H1 (cell line): ENCODE measurements around the gene HOXD12.

Source experiments
- CEBPB ChIP-seq: IDR thresholded peaks from 2 replicates; pipeline ENCODE4 v1.6.1; 2012; ENCODE audit warnings: low read depth, low read length
- CTCF ChIP-seq, 3 experiments: IDR thresholded peaks; 1 replicate in 2 of 3; 2 replicates in 1 of 3; pipeline versions ENCODE4 v1.5.1 to v1.6.1; 2011; ENCODE audit warnings: low read length in 3 of 3, mild to moderate bottlenecking in 3 of 3, inconsistent platforms in 2 of 3, low read depth in 1 of 3, moderate library complexity in 1 of 3; ENCODE audit not compliant: insufficient read depth in 1 of 3; ENCODE audit errors: control extremely low read depth in 1 of 3
- E2F6 ChIP-seq: IDR thresholded peaks from 2 replicates; pipeline ENCODE4 v1.6.1; 2012; ENCODE audit warnings: inconsistent platforms
- FOSL1 ChIP-seq: IDR thresholded peaks from 2 replicates; pipeline ENCODE4 v1.6.1; 2011; ENCODE audit warnings: mild to moderate bottlenecking, low read depth, low read length, moderate library complexity; ENCODE audit not compliant: insufficient read depth
- PHF8 ChIP-seq: fragments of 200-600 bp; sonication (generic); conservative IDR thresholded peaks from 2 replicates; pipeline ENCODE4 v1.7.1; 2012; ENCODE audit warnings: low read depth, mild to moderate bottlenecking, inconsistent platforms, low read length, moderate library complexity
- POLR2AphosphoS5 ChIP-seq: IDR thresholded peaks from 2 replicates; pipeline ENCODE4 v1.6.1; 2011; ENCODE audit warnings: low read depth, low read length
- TAF1 ChIP-seq: IDR thresholded peaks from 2 replicates; pipeline ENCODE4 v1.6.1; 2011; ENCODE audit warnings: mild to moderate bottlenecking, low read depth, low read length
- TBP ChIP-seq: IDR thresholded peaks from 2 replicates; pipeline ENCODE4 v1.6.1; 2011; ENCODE audit warnings: low read depth, low read length, improper control_type of control experiment
- ZNF274 ChIP-seq: IDR thresholded peaks from 2 replicates; pipeline ENCODE4 v1.7.0; 2012; ENCODE audit warnings: low read length, borderline replicate concordance; ENCODE audit errors: extremely low read depth

GRCh38 chr2:176136374-176137251 is 37.0 kb downstream of the HOXD12 start:
- TF ChIP-seq TBP (no peak), E2F6 (no peak), POLR2AphosphoS5 (no peak), CTCF (IDR thresholded peaks at IDR 0.05; ENCODE audit: control extremely low read depth in 1 of 3, insufficient read depth in 1 of 3, low read depth in 1 of 3, low read length in 3 of 3) (no peak), FOSL1 (no peak), TAF1 (no peak), PHF8 (no peak), ZNF274 (no peak), CEBPB (no peak)
